HepG2 (cell line): ENCODE measurements around the gene TUBGCP4. TPM values are rescaled to one million over a fixed set of nuclear protein-coding genes. Genes with fewer than 3 reads are reported as not detected.
A peak's percentile ranks its signal among the peaks of the same experiment; 100 is the strongest.

Experiments
- FOXP1 ChIP-seq, 2 experiments: fragments of 450-650 bp in 1 of 2; IDR thresholded peaks; 2 replicates each; pipeline ENCODE4 v1.6.1; 2017 to 2018; ENCODE audit warnings: antibody characterized with exemption in 1 of 2
- MAZ ChIP-seq, 2 experiments: sonication (generic) in 1 of 2; formaldehyde crosslinking in 1 of 2; IDR thresholded peaks; 2 replicates each; pipeline versions ENCODE4 v1.5.0 to v1.6.1; 2012 to 2020; ENCODE audit warnings: low read depth in 2 of 2, mild to moderate bottlenecking in 2 of 2, borderline replicate concordance in 1 of 2, improper control_type of control experiment in 1 of 2, low read length in 1 of 2, missing genetic modification reagents in 1 of 2, moderate library complexity in 1 of 2
- PTBP1 ChIP-seq: fragments of 200-400 bp; formaldehyde crosslinking; IDR thresholded peaks from 2 replicates; pipeline ENCODE4 v1.6.1; 2018; ENCODE audit warnings: low read length, low read depth; ENCODE audit not compliant: poor library complexity, severe bottlenecking
- RAD21 ChIP-seq: fragments of 450-650 bp; formaldehyde crosslinking; IDR thresholded peaks from 2 replicates; pipeline ENCODE4 v1.5.0; 2020; ENCODE audit warnings: mild to moderate bottlenecking
- SIN3B ChIP-seq: fragments of 150-350 bp; IDR thresholded peaks from 2 replicates; pipeline ENCODE4 v1.6.1; 2014; ENCODE audit warnings: low read length
- YEATS2 ChIP-seq: sonication (generic); formaldehyde crosslinking; IDR thresholded peaks from 2 replicates; pipeline ENCODE4 v1.4.0; 2020; ENCODE audit warnings: missing genetic modification reagents, borderline replicate concordance
- ZBTB20 ChIP-seq: sonication (generic); formaldehyde crosslinking; IDR thresholded peaks from 2 replicates; pipeline ENCODE4 v1.8.1; 2023; ENCODE audit warnings: missing genetic modification reagents, low read depth, mild to moderate bottlenecking, borderline replicate concordance
- ZBTB7A ChIP-seq: sonication (generic); formaldehyde crosslinking; IDR thresholded peaks from 2 replicates; pipeline ENCODE4 v1.8.0; 2022; ENCODE audit warnings: mild to moderate bottlenecking, missing genetic modification reagents
- ZNF17 ChIP-seq: sonication (generic); formaldehyde crosslinking; IDR thresholded peaks from 2 replicates; pipeline ENCODE4 v1.5.0; 2020; ENCODE audit warnings: mild to moderate bottlenecking, missing genetic modification reagents
- ZNF24 ChIP-seq: fragments of 450-650 bp; IDR thresholded peaks from 2 replicates; pipeline ENCODE4 v1.6.1; 2017; ENCODE audit warnings: antibody characterized with exemption, mild to moderate bottlenecking
- ZNF292 ChIP-seq: sonication (generic); formaldehyde crosslinking; IDR thresholded peaks from 2 replicates; pipeline ENCODE4 v1.8.1; 2022; ENCODE audit warnings: mild to moderate bottlenecking, low read depth, missing genetic modification reagents, borderline replicate concordance
- ZNF572 ChIP-seq: sonication (generic); formaldehyde crosslinking; IDR thresholded peaks from 2 replicates; pipeline ENCODE4 v1.5.1; 2020; ENCODE audit warnings: mild to moderate bottlenecking, missing genetic modification reagents
- ZSCAN9 ChIP-seq: IDR thresholded peaks from 2 replicates; pipeline ENCODE4 v1.6.1; 2016; ENCODE audit warnings: borderline replicate concordance
- polyA plus RNA-seq, 8 experiments: library from polyadenylated mRNA; depleted of rRNA in 3 of 8; stranded (reverse) in 7 of 8; unstranded in 1 of 8; fragments of >200 nt; fragmentation: Illumina TruSeq in 4 of 8; extraction: Trizol in 4 of 8; gene quantifications; 2 replicates each; pipeline versions ENCODE4 v1.2.1 to v1.2.3, GENCODE V29; 2011 to 2016; ENCODE audit warnings: low read depth in 4 of 8, missing spikeins in 1 of 8, mixed read lengths in 1 of 8; ENCODE audit not compliant: insufficient read depth in 1 of 8
- total RNA-seq, 5 experiments: library from RNA; depleted of rRNA; stranded (reverse); fragments of >200 nt; fragmentation: Illumina TruSeq; extraction: Trizol; gene quantifications; 2 replicates each; pipeline ENCODE4 v1.2.3, GENCODE V29; 2016; ENCODE audit warnings: low read depth in 1 of 5
- TF ChIP-seq, protein P1 (sequence below): IDR thresholded peaks from 2 replicates; pipeline ENCODE4 v1.6.1; 2012; ENCODE audit warnings: inconsistent platforms
- TF ChIP-seq, protein P2 (sequence below): sonication (generic); formaldehyde crosslinking; IDR thresholded peaks from 2 replicates; pipeline ENCODE4 v1.5.0; 2020; ENCODE audit warnings: mild to moderate bottlenecking, missing genetic modification reagents
- TF ChIP-seq, protein P3 (sequence below): sonication (generic); formaldehyde crosslinking; IDR thresholded peaks from 2 replicates; pipeline ENCODE4 v1.8.1; 2023; ENCODE audit warnings: mild to moderate bottlenecking, missing genetic modification reagents
- TF ChIP-seq, protein P4 (sequence below): sonication (generic); formaldehyde crosslinking; IDR thresholded peaks from 2 replicates; pipeline ENCODE4 v1.4.0; 2020; ENCODE audit warnings: missing genetic modification reagents, mild to moderate bottlenecking, borderline replicate concordance
- TF ChIP-seq, protein P5 (sequence below): IDR thresholded peaks from 2 replicates; pipeline ENCODE4 v1.4.0; 2020; ENCODE audit warnings: mild to moderate bottlenecking, missing genetic modification reagents

The TUBGCP4 gene
- total and polyA plus RNA-seq, 2 of the 13 experiments (the other 11 are each of a cell fraction or from before 2014, with no cell fraction given) = 15.0 to 20.5 TPM

DNA sequence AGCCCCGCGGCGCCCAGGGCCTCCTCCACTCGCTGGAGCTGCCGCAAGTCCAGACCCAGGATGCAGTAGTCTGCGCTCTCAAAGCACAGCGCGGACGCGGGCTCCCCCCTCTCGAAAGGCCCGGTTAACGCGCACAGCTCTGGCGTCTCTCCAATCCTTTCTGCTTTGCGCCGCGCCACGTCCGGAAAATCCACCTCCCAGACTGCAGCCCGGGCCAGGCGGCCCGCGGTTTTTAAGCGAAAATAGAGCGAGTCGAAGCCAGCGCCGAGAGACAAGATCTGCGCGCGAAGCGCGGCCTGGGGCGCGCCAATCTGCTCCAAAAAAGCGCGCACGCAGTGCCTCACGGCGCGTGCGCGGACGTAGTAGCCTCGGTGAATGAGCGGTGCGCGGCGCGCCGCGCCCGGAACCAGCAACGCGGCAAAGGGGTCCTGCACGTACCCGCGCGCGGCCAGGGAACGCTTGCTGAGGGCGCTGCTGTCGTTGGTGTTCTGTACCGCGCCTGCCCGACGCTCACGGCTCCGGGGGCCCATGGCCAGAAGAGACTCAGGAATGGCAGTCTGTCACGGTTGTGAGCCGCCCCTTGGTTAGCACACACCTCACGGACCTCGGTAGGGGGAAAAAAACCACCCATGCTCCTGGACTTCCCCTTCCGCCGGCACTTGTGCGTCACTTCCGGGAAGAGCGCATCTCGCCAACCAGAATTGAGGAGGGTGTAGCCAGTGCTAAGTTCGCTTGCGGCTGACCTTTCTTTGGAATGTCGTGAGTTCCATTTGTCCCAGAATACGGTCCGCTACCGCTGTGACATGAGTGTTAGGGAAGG lies 40.7 kb upstream of the TUBGCP4 start, which contains the start of gene LCMT2 (continued):
- TF ChIP-seq ZNF572 (CRISPR knock-in tag) = no peak
- peak; percentile 36; the same call in 1 of the 2 replicates for TF ChIP-seq MAZ (IDR thresholded peaks at IDR 0.05; ENCODE audit: borderline replicate concordance, low read depth, low read length)
- TF ChIP-seq MAZ (CRISPR knock-in tag; IDR thresholded peaks at IDR 0.05; ENCODE audit: low read depth) = peak; percentile 61
- no peak for TF ChIP-seq SIN3B
- peak; percentile 62 for TF ChIP-seq ZBTB7A
- TF ChIP-seq PTBP1 = no peak
- TF ChIP-seq, protein P1, sequence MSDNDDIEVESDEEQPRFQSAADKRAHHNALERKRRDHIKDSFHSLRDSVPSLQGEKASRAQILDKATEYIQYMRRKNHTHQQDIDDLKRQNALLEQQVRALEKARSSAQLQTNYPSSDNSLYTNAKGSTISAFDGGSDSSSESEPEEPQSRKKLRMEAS = peak; percentile 91
- TF ChIP-seq FOXP1 (IDR thresholded peaks at IDR 0.05) = no peak
- no peak for TF ChIP-seq FOXP1 (CRISPR knock-in tag; IDR thresholded peaks at IDR 0.05)
- TF ChIP-seq, protein P2, sequence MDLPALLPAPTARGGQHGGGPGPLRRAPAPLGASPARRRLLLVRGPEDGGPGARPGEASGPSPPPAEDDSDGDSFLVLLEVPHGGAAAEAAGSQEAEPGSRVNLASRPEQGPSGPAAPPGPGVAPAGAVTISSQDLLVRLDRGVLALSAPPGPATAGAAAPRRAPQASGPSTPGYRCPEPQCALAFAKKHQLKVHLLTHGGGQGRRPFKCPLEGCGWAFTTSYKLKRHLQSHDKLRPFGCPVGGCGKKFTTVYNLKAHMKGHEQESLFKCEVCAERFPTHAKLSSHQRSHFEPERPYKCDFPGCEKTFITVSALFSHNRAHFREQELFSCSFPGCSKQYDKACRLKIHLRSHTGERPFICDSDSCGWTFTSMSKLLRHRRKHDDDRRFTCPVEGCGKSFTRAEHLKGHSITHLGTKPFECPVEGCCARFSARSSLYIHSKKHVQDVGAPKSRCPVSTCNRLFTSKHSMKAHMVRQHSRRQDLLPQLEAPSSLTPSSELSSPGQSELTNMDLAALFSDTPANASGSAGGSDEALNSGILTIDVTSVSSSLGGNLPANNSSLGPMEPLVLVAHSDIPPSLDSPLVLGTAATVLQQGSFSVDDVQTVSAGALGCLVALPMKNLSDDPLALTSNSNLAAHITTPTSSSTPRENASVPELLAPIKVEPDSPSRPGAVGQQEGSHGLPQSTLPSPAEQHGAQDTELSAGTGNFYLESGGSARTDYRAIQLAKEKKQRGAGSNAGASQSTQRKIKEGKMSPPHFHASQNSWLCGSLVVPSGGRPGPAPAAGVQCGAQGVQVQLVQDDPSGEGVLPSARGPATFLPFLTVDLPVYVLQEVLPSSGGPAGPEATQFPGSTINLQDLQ (CRISPR knock-in tag) = 0 out of 2 replicates have a peak, but pooled peaks have one; percentile 19
- 0 out of 2 replicates have a peak, but pooled peaks have one; percentile 69 for TF ChIP-seq ZBTB20 (CRISPR knock-in tag)
- TF ChIP-seq, protein P3, sequence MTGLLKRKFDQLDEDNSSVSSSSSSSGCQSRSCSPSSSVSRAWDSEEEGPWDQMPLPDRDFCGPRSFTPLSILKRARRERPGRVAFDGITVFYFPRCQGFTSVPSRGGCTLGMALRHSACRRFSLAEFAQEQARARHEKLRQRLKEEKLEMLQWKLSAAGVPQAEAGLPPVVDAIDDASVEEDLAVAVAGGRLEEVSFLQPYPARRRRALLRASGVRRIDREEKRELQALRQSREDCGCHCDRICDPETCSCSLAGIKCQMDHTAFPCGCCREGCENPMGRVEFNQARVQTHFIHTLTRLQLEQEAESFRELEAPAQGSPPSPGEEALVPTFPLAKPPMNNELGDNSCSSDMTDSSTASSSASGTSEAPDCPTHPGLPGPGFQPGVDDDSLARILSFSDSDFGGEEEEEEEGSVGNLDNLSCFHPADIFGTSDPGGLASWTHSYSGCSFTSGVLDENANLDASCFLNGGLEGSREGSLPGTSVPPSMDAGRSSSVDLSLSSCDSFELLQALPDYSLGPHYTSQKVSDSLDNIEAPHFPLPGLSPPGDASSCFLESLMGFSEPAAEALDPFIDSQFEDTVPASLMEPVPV (CRISPR knock-in tag) = peak; percentile 60
- TF ChIP-seq, protein P4, sequence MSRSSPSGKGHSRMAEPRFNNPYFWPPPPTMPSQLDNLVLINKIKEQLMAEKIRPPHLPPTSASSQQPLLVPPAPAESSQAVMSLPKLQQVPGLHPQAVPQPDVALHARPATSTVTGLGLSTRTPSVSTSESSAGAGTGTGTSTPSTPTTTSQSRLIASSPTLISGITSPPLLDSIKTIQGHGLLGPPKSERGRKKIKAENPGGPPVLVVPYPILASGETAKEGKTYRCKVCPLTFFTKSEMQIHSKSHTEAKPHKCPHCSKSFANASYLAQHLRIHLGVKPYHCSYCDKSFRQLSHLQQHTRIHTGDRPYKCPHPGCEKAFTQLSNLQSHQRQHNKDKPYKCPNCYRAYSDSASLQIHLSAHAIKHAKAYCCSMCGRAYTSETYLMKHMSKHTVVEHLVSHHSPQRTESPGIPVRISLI (CRISPR knock-in tag) = peak; percentile 98
- peak; percentile 67; the same call in 1 of the 2 replicates for TF ChIP-seq YEATS2 (CRISPR knock-in tag)
- no peak; the same call in 1 of the 2 replicates for TF ChIP-seq RAD21 (CRISPR knock-in tag)
- TF ChIP-seq, protein P5, sequence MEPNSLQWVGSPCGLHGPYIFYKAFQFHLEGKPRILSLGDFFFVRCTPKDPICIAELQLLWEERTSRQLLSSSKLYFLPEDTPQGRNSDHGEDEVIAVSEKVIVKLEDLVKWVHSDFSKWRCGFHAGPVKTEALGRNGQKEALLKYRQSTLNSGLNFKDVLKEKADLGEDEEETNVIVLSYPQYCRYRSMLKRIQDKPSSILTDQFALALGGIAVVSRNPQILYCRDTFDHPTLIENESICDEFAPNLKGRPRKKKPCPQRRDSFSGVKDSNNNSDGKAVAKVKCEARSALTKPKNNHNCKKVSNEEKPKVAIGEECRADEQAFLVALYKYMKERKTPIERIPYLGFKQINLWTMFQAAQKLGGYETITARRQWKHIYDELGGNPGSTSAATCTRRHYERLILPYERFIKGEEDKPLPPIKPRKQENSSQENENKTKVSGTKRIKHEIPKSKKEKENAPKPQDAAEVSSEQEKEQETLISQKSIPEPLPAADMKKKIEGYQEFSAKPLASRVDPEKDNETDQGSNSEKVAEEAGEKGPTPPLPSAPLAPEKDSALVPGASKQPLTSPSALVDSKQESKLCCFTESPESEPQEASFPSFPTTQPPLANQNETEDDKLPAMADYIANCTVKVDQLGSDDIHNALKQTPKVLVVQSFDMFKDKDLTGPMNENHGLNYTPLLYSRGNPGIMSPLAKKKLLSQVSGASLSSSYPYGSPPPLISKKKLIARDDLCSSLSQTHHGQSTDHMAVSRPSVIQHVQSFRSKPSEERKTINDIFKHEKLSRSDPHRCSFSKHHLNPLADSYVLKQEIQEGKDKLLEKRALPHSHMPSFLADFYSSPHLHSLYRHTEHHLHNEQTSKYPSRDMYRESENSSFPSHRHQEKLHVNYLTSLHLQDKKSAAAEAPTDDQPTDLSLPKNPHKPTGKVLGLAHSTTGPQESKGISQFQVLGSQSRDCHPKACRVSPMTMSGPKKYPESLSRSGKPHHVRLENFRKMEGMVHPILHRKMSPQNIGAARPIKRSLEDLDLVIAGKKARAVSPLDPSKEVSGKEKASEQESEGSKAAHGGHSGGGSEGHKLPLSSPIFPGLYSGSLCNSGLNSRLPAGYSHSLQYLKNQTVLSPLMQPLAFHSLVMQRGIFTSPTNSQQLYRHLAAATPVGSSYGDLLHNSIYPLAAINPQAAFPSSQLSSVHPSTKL (CRISPR knock-in tag) = no peak; the same call in 1 of the 2 replicates
- peak; percentile 21; the same call in 1 of the 2 replicates for TF ChIP-seq ZSCAN9
- no peak for TF ChIP-seq ZNF17
- no peak; the same call in 1 of the 2 replicates for TF ChIP-seq ZNF292 (CRISPR knock-in tag)
- no peak for TF ChIP-seq ZNF24
